DOHH2 (cell line): ENCODE results near the gene CABLES1.
"Not testable (repeated sequence)": the region's sequence is repeated elsewhere in the genome, so short reads cannot be mapped to it uniquely, and the experiment has no call there.

Experiments used
- H3F3A ChIP-seq: fragments of 200-600 bp; sonication (generic), shearing (Covaris generic); 2 replicates; pipeline ENCODE4 v1.6.0; 2016; ENCODE audit warnings: antibody characterized with exemption, mild to moderate bottlenecking; ENCODE audit not compliant: control insufficient read depth, insufficient read depth
- H3K27ac ChIP-seq: fragments of 200-600 bp; sonication (generic); 2 replicates; pipeline ENCODE4 v1.5.1; 2014; ENCODE audit warnings: low read depth, mild to moderate bottlenecking, low read length, moderate library complexity
- H3K27me3 ChIP-seq: fragments of 200-600 bp; sonication (generic); 2 replicates; pipeline ENCODE4 v1.6.1; 2014; ENCODE audit warnings: mild to moderate bottlenecking, low read length, mixed read lengths; ENCODE audit not compliant: control insufficient read depth
- H3K36me3 ChIP-seq: fragments of 200-600 bp; sonication (generic); 2 replicates; pipeline ENCODE4 v1.6.1; 2014; ENCODE audit warnings: mild to moderate bottlenecking, low read length, moderate library complexity, mixed read lengths; ENCODE audit not compliant: control insufficient read depth
- H3K4me1 ChIP-seq: fragments of 200-600 bp; sonication (generic); 2 replicates; pipeline ENCODE4 v1.6.1; 2014; ENCODE audit warnings: mild to moderate bottlenecking, low read length, mixed read lengths; ENCODE audit not compliant: control insufficient read depth
- H3K4me2 ChIP-seq: fragments of 200-600 bp; sonication (generic); 2 replicates; pipeline ENCODE4 v1.6.0; 2014; ENCODE audit warnings: mild to moderate bottlenecking, low read length, moderate library complexity
- H3K4me3 ChIP-seq: fragments of 200-600 bp; sonication (generic); 2 replicates; pipeline ENCODE4 v1.5.1; 2014; ENCODE audit warnings: mild to moderate bottlenecking, low read length, mixed read lengths
- H3K79me2 ChIP-seq: fragments of 200-600 bp; sonication (generic); 2 replicates; pipeline ENCODE4 v1.6.1; 2014; ENCODE audit warnings: mild to moderate bottlenecking, low read length, mixed read lengths; ENCODE audit not compliant: control insufficient read depth
- H3K9me2 ChIP-seq: fragments of 200-600 bp; sonication (generic); replicated peaks from 2 replicates; pipeline ENCODE4 v1.6.1; 2014; ENCODE audit warnings: mild to moderate bottlenecking, low read length, mixed read lengths; ENCODE audit not compliant: control insufficient read depth
- H3K9me3 ChIP-seq: fragments of 200-600 bp; sonication (generic); 2 replicates; pipeline ENCODE4 v1.6.1; 2014; ENCODE audit warnings: antibody characterized with exemption, low read length, mixed read lengths; ENCODE audit not compliant: control insufficient read depth, insufficient read depth
- H4K20me1 ChIP-seq: fragments of 200-600 bp; sonication (generic); 2 replicates; pipeline ENCODE4 v1.6.0; 2014; ENCODE audit warnings: low read depth, mild to moderate bottlenecking, antibody characterized with exemption, low read length, moderate library complexity; ENCODE audit not compliant: control insufficient read depth, insufficient read depth
- EZH2phosphoT487 ChIP-seq: fragments of 200-600 bp; sonication (generic); IDR thresholded peaks from 2 replicates; pipeline ENCODE4 v1.6.1; 2017; ENCODE audit warnings: borderline replicate concordance, mild to moderate bottlenecking, antibody characterized with exemption, low read length, moderate library complexity, mixed read lengths
- TF ChIP-seq, protein P1 (sequence below): fragments of 200-600 bp; sonication (generic); IDR thresholded peaks from one replicate; pipeline ENCODE4 v1.5.1; 2014; ENCODE audit warnings: antibody characterized with exemption, mild to moderate bottlenecking, low read depth, low read length; ENCODE audit not compliant: poor library complexity, severe bottlenecking

The CABLES1 gene

GRCh38 chr18:23282437-23282781, 147.1 kb downstream of the CABLES1 start:
- no peak overlapping the region for H3K4me3 ChIP-seq
- no peaks in the 10 kb centered on the region for H3K79me2 ChIP-seq
- H3K36me3 ChIP-seq = no peaks in the 10 kb centered on the region
- no peak overlapping the region for H3K27ac ChIP-seq
- H3K4me2 ChIP-seq = no peak overlapping the region
- peaks cover 2% of the 10 kb centered on the region; the same call in 1 of the 2 replicates for H3K9me3 ChIP-seq
- no peaks in the 10 kb centered on the region for H3F3A ChIP-seq
- H3K27me3 ChIP-seq = no peaks in the 10 kb centered on the region
- no peak for TF ChIP-seq EZH2phosphoT487
- TF ChIP-seq, protein P1, sequence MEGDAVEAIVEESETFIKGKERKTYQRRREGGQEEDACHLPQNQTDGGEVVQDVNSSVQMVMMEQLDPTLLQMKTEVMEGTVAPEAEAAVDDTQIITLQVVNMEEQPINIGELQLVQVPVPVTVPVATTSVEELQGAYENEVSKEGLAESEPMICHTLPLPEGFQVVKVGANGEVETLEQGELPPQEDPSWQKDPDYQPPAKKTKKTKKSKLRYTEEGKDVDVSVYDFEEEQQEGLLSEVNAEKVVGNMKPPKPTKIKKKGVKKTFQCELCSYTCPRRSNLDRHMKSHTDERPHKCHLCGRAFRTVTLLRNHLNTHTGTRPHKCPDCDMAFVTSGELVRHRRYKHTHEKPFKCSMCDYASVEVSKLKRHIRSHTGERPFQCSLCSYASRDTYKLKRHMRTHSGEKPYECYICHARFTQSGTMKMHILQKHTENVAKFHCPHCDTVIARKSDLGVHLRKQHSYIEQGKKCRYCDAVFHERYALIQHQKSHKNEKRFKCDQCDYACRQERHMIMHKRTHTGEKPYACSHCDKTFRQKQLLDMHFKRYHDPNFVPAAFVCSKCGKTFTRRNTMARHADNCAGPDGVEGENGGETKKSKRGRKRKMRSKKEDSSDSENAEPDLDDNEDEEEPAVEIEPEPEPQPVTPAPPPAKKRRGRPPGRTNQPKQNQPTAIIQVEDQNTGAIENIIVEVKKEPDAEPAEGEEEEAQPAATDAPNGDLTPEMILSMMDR = no peak
- no peaks in the 10 kb centered on the region for H4K20me1 ChIP-seq
- no peaks in the 10 kb centered on the region for H3K9me2 ChIP-seq
- H3K4me1 ChIP-seq = peaks cover 5% of the 10 kb centered on the region; the same call in 1 of the 2 replicates

DNA sequence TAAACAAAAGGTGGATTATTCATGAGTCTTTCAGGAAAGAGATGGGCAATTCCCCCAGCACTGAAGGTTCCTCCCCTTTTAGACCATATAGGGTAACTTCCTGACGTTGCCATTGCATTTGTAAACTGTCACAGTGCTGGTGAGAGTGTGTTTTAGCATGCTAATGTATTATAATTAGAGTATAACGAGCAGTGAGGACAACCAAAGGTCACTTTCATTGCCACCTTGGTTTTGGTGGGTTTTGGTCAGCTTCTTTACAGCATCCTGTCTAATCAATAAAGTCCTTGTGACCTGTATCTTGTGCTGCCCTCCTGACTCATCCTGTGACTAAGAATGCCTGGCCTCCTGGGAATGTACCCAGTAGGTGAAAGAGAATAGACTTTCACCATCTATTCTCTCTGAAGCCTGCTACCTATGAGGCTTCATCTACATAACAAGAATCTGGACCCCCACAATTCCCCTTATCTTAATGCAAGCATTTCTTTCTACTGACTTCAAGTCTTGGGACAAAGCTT, 148.7 kb downstream of the CABLES1 start:
- Histone ChIP-seq H3K27ac (no peak overlapping the region), H4K20me1 (no peaks in the 10 kb centered on the region), H3K9me2 (no peaks in the 10 kb centered on the region), H3K79me2 (no peaks in the 10 kb centered on the region), H3F3A (no peaks in the 10 kb centered on the region), H3K4me3 (no peak overlapping the region), H3K27me3 (no peaks in the 10 kb centered on the region), H3K9me3 (no peaks in the 10 kb centered on the region), H3K36me3 (no peaks in the 10 kb centered on the region), H3K4me2 (no peak overlapping the region), H3K4me1 (peaks cover 5% of the 10 kb centered on the region; the same call in 1 of the 2 replicates)
- TF ChIP-seq EZH2phosphoT487 = no peak
- TF ChIP-seq, protein P1 = no peak

DNA sequence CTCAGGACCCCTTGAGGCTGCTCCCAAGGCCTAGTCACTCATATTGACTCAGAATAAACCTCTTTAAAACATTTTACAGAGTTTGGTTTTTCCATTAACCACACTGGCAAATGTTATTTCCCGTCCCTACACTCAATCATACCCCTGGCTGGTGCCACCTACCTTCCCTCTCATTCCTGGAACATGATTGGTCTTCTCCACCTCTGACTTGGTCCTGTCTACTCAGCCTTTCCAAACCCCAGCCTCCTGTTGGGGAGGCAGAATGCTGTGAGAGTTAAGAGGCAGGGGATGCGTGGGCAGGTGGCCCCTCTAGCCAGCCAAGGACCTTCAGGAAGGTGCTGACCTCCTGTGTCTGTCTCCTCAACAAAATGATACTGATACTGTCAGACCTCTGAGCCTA, 149.3 kb downstream of the CABLES1 start:
- no peak overlapping the region for H3K27ac ChIP-seq
- no peak overlapping the region for H3K4me3 ChIP-seq
- no peaks in the 10 kb centered on the region for H3K36me3 ChIP-seq
- no peaks in the 10 kb centered on the region for H3F3A ChIP-seq
- peaks cover 5% of the 10 kb centered on the region; the same call in 1 of the 2 replicates for H3K4me1 ChIP-seq
- TF ChIP-seq, protein P1 = no peak
- no peak for TF ChIP-seq EZH2phosphoT487
- H3K79me2 ChIP-seq = no peaks in the 10 kb centered on the region
- no peak overlapping the region for H3K4me2 ChIP-seq
- H3K9me3 ChIP-seq = no peaks in the 10 kb centered on the region
- no peaks in the 10 kb centered on the region for H3K27me3 ChIP-seq
- no peaks in the 10 kb centered on the region for H4K20me1 ChIP-seq
- no peaks in the 10 kb centered on the region for H3K9me2 ChIP-seq

DNA sequence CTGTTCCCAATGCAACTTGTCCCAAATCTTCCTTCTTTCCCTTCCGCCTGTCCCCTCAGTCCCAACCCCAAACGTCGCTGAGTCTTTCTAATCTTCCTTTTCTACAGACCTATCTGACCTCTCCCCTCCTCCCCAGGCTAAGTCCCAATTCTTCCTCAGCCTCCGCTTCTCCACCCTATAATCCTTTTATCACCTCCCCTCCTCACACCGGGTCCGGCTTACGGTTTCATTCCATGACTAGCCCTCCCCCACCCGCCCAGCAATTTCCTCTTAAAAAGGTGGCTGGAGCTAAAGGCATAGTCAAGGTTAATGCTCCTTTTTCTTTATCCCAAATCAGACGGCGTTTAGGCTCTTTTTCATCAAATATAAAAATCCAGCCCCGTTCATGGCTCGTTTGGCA, 150.3 kb downstream of the CABLES1 start:
- H3K27ac ChIP-seq, H4K20me1 ChIP-seq, H3K27me3 ChIP-seq, H3K9me2 ChIP-seq, H3K36me3 ChIP-seq, H3K79me2 ChIP-seq, H3K4me1 ChIP-seq, H3F3A ChIP-seq, H3K4me2 ChIP-seq, H3K4me3 ChIP-seq, H3K9me3 ChIP-seq: not testable (repeated sequence)
